Neural cell (in vitro differentiated cells): Measurements from ENCODE around the gene MRPL36.

Experiments
- CTCF ChIP-seq: fragments of 450-650 bp; IDR thresholded peaks from 2 replicates; pipeline ENCODE4 v1.5.1; 2014; ENCODE audit warnings: antibody characterized with exemption, mild to moderate bottlenecking, moderate library complexity; ENCODE audit not compliant: poor library complexity, severe bottlenecking
- EP300 ChIP-seq: fragments of 450-650 bp; conservative IDR thresholded peaks from 2 replicates; pipeline ENCODE4 v1.6.1; 2014; ENCODE audit warnings: antibody characterized with exemption, mild to moderate bottlenecking, moderate library complexity; ENCODE audit not compliant: poor library complexity, severe bottlenecking
- EZH2 ChIP-seq: fragments of 200-600, 300-800 bp; shearing (Covaris generic), sonication (generic); IDR thresholded peaks from 2 replicates; pipeline ENCODE4 v1.6.1; 2014; ENCODE audit warnings: antibody characterized with exemption, low read length, borderline replicate concordance, mild to moderate bottlenecking; ENCODE audit not compliant: insufficient read depth, poor library complexity, severe bottlenecking
- POLR2AphosphoS5 ChIP-seq: IDR thresholded peaks from 2 replicates; pipeline ENCODE4 v1.6.1; 2012
- REST ChIP-seq: IDR thresholded peaks from 2 replicates; pipeline ENCODE4 v1.6.1; 2012; ENCODE audit warnings: borderline replicate concordance
- TAF1 ChIP-seq: IDR thresholded peaks from 2 replicates; pipeline ENCODE4 v1.6.1; 2012; ENCODE audit warnings: low read depth

- TF ChIP-seq CTCF, result no peak
- no peak for TF ChIP-seq EZH2
- no peak for TF ChIP-seq EP300
- TF ChIP-seq TAF1, result no peak
- TF ChIP-seq POLR2AphosphoS5, result no peak
- no peak for TF ChIP-seq REST
Measured at GRCh38 chr5:1749346-1750124, 50.1 kb downstream of the MRPL36 start.
